ENCODE measurements around the gene HTRA1. TPM values are rescaled to one million over a fixed set of nuclear protein-coding genes. Genes with fewer than 3 reads are reported as not detected.

Gene HTRA1
- total RNA-seq, 1 donor from 2014 or later: 41.6 TPM

- DNase-seq (ENCODE audit: missing footprints): no peak
- intact Hi-C loops (cut with DNase I): no loop called here
- no peak for ATAC-seq
Observed at GRCh38 chr10:122450353-122450990, 10.9 kb upstream of the HTRA1 start.

GRCh38 chr10:122454071-122454470, 7.3 kb upstream of the HTRA1 start:
- intact Hi-C loops (cut with DNase I): no loop called here
- DNase-seq (ENCODE audit: missing footprints) (no peak), ATAC-seq (no peak)

- no peak for ATAC-seq
- DNase-seq (ENCODE audit: missing footprints): no peak
- intact Hi-C loops (cut with DNase I): no loop called here
Observed at GRCh38 chr10:122454603-122455080, 6.7 kb upstream of the HTRA1 start, which contains the start of gene ARMS2. ARMS2 (plus strand) TSS chr10:122454653; CDS start chr10:122454728, 75 bp downstream.

GRCh38 chr10:122455376-122456079, 5.8 kb upstream of the HTRA1 start:
- ATAC-seq: no peak
- DNase-seq (ENCODE audit: missing footprints): no peak
- intact Hi-C loops (cut with DNase I): no loop called here

GRCh38 chr10:122457934-122458333, 3.4 kb upstream of the HTRA1 start:
- intact Hi-C loops (cut with DNase I): no loop called here
- DNase-seq (ENCODE audit: missing footprints) (no peak), ATAC-seq (no peak)

- no peak for ATAC-seq
- no peak for DNase-seq (ENCODE audit: missing footprints)
- intact Hi-C loops (cut with DNase I): no loop called here
Observed at GRCh38 chr10:122458693-122459092, 2.7 kb upstream of the HTRA1 start.

GRCh38 chr10:122459561-122460273, 1.6 kb upstream of the HTRA1 start:
- ATAC-seq (no peak), DNase-seq (ENCODE audit: missing footprints) (peak; percentile 57)
- intact Hi-C loops (cut with DNase I): loop anchor here (5.0 kb wide), 1 partner anchor 108 kb away; no protein-coding TSS in a partner anchor

GRCh38 chr10:122460891-122461293, 461 bp upstream of the HTRA1 start:
- no peak for ATAC-seq
- peak; percentile 69 for DNase-seq (ENCODE audit: missing footprints)
- intact Hi-C loops (cut with DNase I): loop anchor here (5.0 kb wide), 1 partner anchor 106 kb away; no protein-coding TSS in a partner anchor

- intact Hi-C loops (cut with DNase I): loop anchor here (5.0 kb wide), 1 partner anchor 105 kb away; no protein-coding TSS in a partner anchor
Observed at GRCh38 chr10:122461729-122462532, 578 bp downstream of the HTRA1 start.

GRCh38 chr10:122462533-122463465, 1.4 kb downstream of the HTRA1 start:
- intact Hi-C loops (cut with DNase I): loop anchor here (5.0 kb wide), 1 partner anchor 105 kb away; no protein-coding TSS in a partner anchor
- DNase-seq (ENCODE audit: missing footprints) (peak; percentile 78), ATAC-seq (peak; percentile 50)

More at GRCh38 chr10:122461729-122462532, 578 bp downstream of the HTRA1 start:
- ATAC-seq (no peak), DNase-seq (ENCODE audit: missing footprints) (peak; percentile 64)

GRCh38 chr10:122463466-122464249, 2.3 kb downstream of the HTRA1 start:
- DNase-seq (ENCODE audit: missing footprints) (no peak), ATAC-seq (no peak)
- intact Hi-C loops (cut with DNase I): loop anchor here (2.0 to 5.0 kb wide), 2 partner anchors 41 to 104 kb away; no protein-coding TSS in a partner anchor

- DNase-seq (ENCODE audit: missing footprints) (no peak), ATAC-seq (no peak)
- intact Hi-C loops (cut with DNase I): loop anchor here (2.0 to 5.0 kb wide), 2 partner anchors 41 to 103 kb away; no protein-coding TSS in a partner anchor
Observed at GRCh38 chr10:122464250-122464510, 2.8 kb downstream of the HTRA1 start.

GRCh38 chr10:122464586-122464985, 3.2 kb downstream of the HTRA1 start:
- intact Hi-C loops (cut with DNase I): loop anchor here (2.0 to 5.0 kb wide), 2 partner anchors 40 to 103 kb away; no protein-coding TSS in a partner anchor
- DNase-seq (ENCODE audit: missing footprints) (peak; percentile 73), ATAC-seq (no peak)

GRCh38 chr10:122465401-122466040, 4.2 kb downstream of the HTRA1 start:
- no peak for ATAC-seq
- no peak for DNase-seq (ENCODE audit: missing footprints)
- intact Hi-C loops (cut with DNase I): loop anchor here (2.0 kb wide), 1 partner anchor 39 kb away; no protein-coding TSS in a partner anchor

GRCh38 chr10:122466951-122467381, 5.6 kb downstream of the HTRA1 start:
- DNase-seq (ENCODE audit: missing footprints) (no peak), ATAC-seq (no peak)
- intact Hi-C loops (cut with DNase I): no loop called here

- ATAC-seq (no peak), DNase-seq (ENCODE audit: missing footprints) (no peak)
- intact Hi-C loops (cut with DNase I): no loop called here
Observed at GRCh38 chr10:122467701-122468100, 6.3 kb downstream of the HTRA1 start.

Measured in Right ventricle myocardium inferior (tissue), 1 donor.